ENCODE measurements around the gene ENG.
"Not testable (repeated sequence)": the region's sequence is repeated elsewhere in the genome, so short reads cannot be mapped to it uniquely, and the experiment has no call there.

The ENG gene

GRCh38 chr9:127863191-127863621, 8.7 kb upstream of the ENG start:
- DNase-seq: no peak

GRCh38 chr9:127862075-127863011, 7.9 kb upstream of the ENG start:
- peak; percentile 34 for DNase-seq

GRCh38 chr9:127860779-127861178, 6.3 kb upstream of the ENG start:
- DNase-seq: no peak

- DNase-seq: no peak
These were observed 5.8 kb upstream of the ENG start for GRCh38 chr9:127860260-127860659.

GRCh38 chr9:127858041-127858512, 3.6 kb upstream of the ENG start:
- no peak for DNase-seq

GRCh38 chr9:127857278-127857677, 2.8 kb upstream of the ENG start:
- DNase-seq: no peak

GRCh38 chr9:127856729-127857116, 2.3 kb upstream of the ENG start:
- no peak for DNase-seq

- DNase-seq: no peak
These were observed 1.8 kb upstream of the ENG start for GRCh38 chr9:127856094-127856728.

- DNase-seq: no peak
These were observed 1.1 kb upstream of the ENG start for GRCh38 chr9:127855522-127855921.

GRCh38 chr9:127854960-127855359, 502 bp upstream of the ENG start:
- DNase-seq: no peak

- no peak for DNase-seq
These were observed 910 bp downstream of the ENG start for GRCh38 chr9:127853312-127854183.

GRCh38 chr9:127852829-127853228, 1.6 kb downstream of the ENG start:
- no peak for DNase-seq

GRCh38 chr9:127850286-127850830, 4.1 kb downstream of the ENG start:
- DNase-seq: no peak

GRCh38 chr9:127848756-127849504, 5.5 kb downstream of the ENG start:
- DNase-seq: no peak

GRCh38 chr9:127847833-127848755, 6.4 kb downstream of the ENG start:
- DNase-seq: no peak

GRCh38 chr9:127847178-127847510, 7.3 kb downstream of the ENG start:
- no peak for DNase-seq

- DNase-seq: no peak
These were observed 7.8 kb downstream of the ENG start for GRCh38 chr9:127846443-127847177.

GRCh38 chr9:127845619-127846018, 8.8 kb downstream of the ENG start:
- DNase-seq: not testable (repeated sequence)

GRCh38 chr9:127844821-127845359, 9.6 kb downstream of the ENG start:
- DNase-seq: no peak
